ENCODE data around the gene SLC25A10. TPM values are rescaled to one million over a fixed set of nuclear protein-coding genes. Genes with fewer than 3 reads are reported as not detected.

SLC25A10 gene
- total RNA-seq = 56.4 and 66.7 TPM in 2 replicates

GRCh38 chr17:81711814-81712467 lies at the start of gene SLC25A10:
TSS of gene SLC25A10 (plus strand) at chr17:81712284. CDS start at chr17:81712427, 143 bp downstream.

GRCh38 chr17:81666342-81667191 lies 45.5 kb upstream of the SLC25A10 start, which contains the start of the genes CCDC137 and OXLD1:
TSS of gene CCDC137 (plus strand) at chr17:81666737. CDS start at chr17:81666767, 30 bp downstream.
TSS of gene OXLD1 (minus strand) at chr17:81666605. CDS start at chr17:81666577, 28 bp downstream.

GRCh38 chr17:81683584-81684441 lies 28.3 kb upstream of the SLC25A10 start, which contains the start of the genes ARL16 and HGS:
TSS of gene ARL16 (minus strand) at chr17:81683797. CDS start at chr17:81683753, 44 bp downstream.
TSS of gene HGS (plus strand) at chr17:81684011. CDS start at chr17:81684067, 56 bp downstream.

GRCh38 chr17:81702934-81703746 lies 8.9 kb upstream of the SLC25A10 start, which contains the start of gene MRPL12:
TSS of gene MRPL12 (plus strand) at chr17:81703367. CDS start at chr17:81703502, 135 bp downstream.

Other genes starting within 250 kb of the SLC25A10 start
- gene ACTG1, start 199.5 kb upstream of the SLC25A10 start, total RNA-seq = 6,098 and 7,194 TPM in 2 replicates
- 0.14 TPM in 1 of 2 replicates, not detected in the other for gene FSCN2, start 183.9 kb upstream of the SLC25A10 start, total RNA-seq
- gene FAAP100, start 159.9 kb upstream of the SLC25A10 start, total RNA-seq = 29.6 and 38.2 TPM in 2 replicates
- 45.6 and 57.5 TPM in 2 replicates for gene NPLOC4, start 75.2 kb upstream of the SLC25A10 start, total RNA-seq
- 0.63 and 0.74 TPM in 2 replicates for gene TSPAN10, start 75.1 kb upstream of the SLC25A10 start, total RNA-seq
- gene PDE6G, start 55.7 kb upstream of the SLC25A10 start, total RNA-seq = 1.4 TPM in 1 of 2 replicates, not detected in the other
- gene OXLD1, start 45.7 kb upstream of the SLC25A10 start, total RNA-seq = 27.8 and 34.8 TPM in 2 replicates
- gene CCDC137, start 45.5 kb upstream of the SLC25A10 start, total RNA-seq = 23.0 and 27.5 TPM in 2 replicates
- 45.1 and 45.5 TPM in 2 replicates for gene ARL16, start 28.5 kb upstream of the SLC25A10 start, total RNA-seq
- gene HGS, start 28.3 kb upstream of the SLC25A10 start, total RNA-seq = 79.4 and 92.7 TPM in 2 replicates
- gene MRPL12, start 8.9 kb upstream of the SLC25A10 start, total RNA-seq = 136 and 143 TPM in 2 replicates
- not detected in 2 replicates for gene GCGR, start 91.9 kb downstream of the SLC25A10 start, total RNA-seq
- gene MCRIP1, start 121.0 kb downstream of the SLC25A10 start, total RNA-seq = 34.9 and 50.1 TPM in 2 replicates
- gene PPP1R27, start 122.8 kb downstream of the SLC25A10 start, total RNA-seq = not detected in 2 replicates
- gene P4HB, start 148.3 kb downstream of the SLC25A10 start, total RNA-seq = 1,284 and 1,865 TPM in 2 replicates
- 326 and 351 TPM in 2 replicates for gene ARHGDIA, start 159.1 kb downstream of the SLC25A10 start, total RNA-seq
- 184 and 208 TPM in 2 replicates for gene ALYREF, start 179.3 kb downstream of the SLC25A10 start, total RNA-seq
- 235 and 300 TPM in 2 replicates for gene ANAPC11, start 179.4 kb downstream of the SLC25A10 start, total RNA-seq
- 3.0 TPM in 1 of 2 replicates, not detected in the other for gene NPB, start 190.0 kb downstream of the SLC25A10 start, total RNA-seq
- 50.9 and 54.8 TPM in 2 replicates for gene PCYT2, start 199.1 kb downstream of the SLC25A10 start, total RNA-seq
- gene SIRT7, start 205.9 kb downstream of the SLC25A10 start, total RNA-seq = 32.9 and 35.1 TPM in 2 replicates
- gene MAFG, start 215.5 kb downstream of the SLC25A10 start, total RNA-seq = 9.5 and 12.1 TPM in 2 replicates
- 55.8 and 60.5 TPM in 2 replicates for gene PYCR1, start 225.0 kb downstream of the SLC25A10 start, total RNA-seq
- gene MYADML2, start 234.9 kb downstream of the SLC25A10 start, total RNA-seq = not detected in 2 replicates
- gene NOTUM, start 248.9 kb downstream of the SLC25A10 start, total RNA-seq = not detected in 2 replicates

Measured in airway epithelial cell (primary cell).